GM21390 (cell line): ENCODE measurements around the gene TANGO6.

Experiments used
- ATAC-seq: cut with Tn5 transposase; IDR thresholded peaks from one replicate; pipeline ENCODE4 v1.9.1; 2021; ENCODE audit not compliant: unreplicated experiment

TANGO6 gene

DNA sequence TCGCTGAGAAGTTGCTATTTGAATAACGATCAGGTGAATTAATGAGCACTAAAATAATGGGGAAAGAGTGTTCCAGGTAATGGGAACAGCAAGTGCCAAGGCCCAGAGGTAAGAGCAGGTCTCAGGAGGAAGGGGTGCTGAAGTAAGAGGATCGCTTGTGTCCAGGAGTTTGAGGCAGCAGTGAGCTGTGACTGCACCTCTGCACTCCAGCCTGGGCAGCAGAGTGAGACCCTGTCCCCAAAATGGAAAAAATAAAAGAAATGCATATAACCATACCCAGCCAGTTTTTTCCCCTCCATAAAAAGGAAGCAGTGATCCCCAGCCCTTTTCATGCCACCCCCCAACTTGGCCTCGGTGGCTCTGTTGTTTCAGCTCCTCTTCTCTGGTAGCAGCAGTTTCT is 245.4 kb downstream of the TANGO6 start:
- ATAC-seq, result no peak

- peak; percentile 51 for ATAC-seq
These were observed 246.0 kb downstream of the TANGO6 start for GRCh38 chr16:69089091-69089910.

DNA sequence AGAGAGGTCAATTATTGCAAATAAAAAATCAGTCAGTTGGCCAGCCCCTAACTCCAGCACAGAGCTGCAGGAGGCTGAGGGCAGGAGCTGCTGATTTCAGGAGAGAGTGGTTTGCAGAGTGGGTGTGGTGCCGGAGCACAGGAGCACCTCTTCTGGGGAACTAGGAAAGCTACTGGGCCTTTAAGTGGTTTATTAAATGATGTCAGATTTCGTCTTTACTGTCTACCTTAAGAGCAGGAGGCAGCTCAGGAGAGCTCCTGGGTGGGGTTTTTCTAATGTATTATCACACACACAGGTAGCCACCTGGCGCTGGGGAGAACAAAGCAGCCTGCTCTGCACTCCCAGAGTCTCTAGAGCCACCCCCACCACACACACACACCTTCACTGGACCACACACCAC is 250.6 kb downstream of the TANGO6 start:
- no peak for ATAC-seq

DNA sequence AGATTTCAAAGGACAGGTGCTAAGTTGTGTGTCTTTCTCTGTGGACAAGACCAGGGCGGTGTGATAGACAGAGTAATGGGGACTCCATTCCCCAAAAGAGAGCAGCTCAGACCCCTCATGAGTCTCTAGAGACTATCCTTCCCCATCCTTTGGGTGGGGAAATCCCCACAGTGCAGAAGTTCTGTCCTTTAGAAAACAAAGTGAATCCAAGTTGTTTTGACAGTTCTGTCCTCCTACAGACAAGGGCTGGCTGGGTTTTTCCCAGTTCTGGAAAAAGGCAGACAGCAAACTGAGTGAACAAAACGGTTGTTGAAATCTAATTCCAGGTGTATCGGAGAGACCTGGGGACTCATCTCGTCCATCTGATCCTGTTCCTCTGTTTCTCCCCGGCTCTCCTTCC is 251.2 kb downstream of the TANGO6 start:
- ATAC-seq, result no peak

- no peak for ATAC-seq
These were observed 251.9 kb downstream of the TANGO6 start for GRCh38 chr16:69095193-69095592.

DNA sequence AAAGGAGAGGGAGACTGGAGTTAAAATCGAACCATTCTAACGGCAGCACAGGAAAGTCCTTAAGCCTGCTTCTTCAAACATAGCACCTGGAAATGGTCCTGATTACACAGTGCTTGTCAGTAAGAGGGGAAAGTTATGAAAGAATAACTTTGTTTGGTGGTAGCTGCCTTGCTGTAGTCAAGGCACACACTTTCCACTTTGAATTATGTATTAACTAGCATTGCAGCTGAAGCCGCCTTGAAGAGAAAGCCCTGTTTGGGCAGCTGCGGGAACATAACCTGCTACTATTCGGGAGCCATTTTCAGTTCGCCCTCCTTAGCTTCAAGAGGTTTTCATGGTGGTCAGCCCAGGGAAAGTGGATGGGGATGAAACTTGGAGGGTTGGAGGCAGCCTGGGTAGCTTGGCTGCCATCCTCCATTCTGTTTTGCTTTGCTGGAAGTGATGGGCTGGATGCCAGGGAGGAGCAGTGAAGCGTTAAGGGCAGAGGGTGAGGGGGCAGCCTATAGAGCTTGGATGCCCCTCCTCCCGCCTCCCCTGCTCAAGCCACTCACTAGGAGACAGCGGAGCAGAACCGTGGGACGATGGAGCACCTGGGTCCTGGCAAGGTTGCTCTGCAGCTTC is 256.9 kb downstream of the TANGO6 start:
- no peak for ATAC-seq

GRCh38 chr16:69105501-69106361 is 262.4 kb downstream of the TANGO6 start, which contains the start of gene HAS3:
Gene HAS3 (plus strand): TSS chr16:69105653. CDS start chr16:69109396, 3,743 bp downstream.
- ATAC-seq, result no peak

- ATAC-seq, result no peak
These were observed 263.4 kb downstream of the TANGO6 start for GRCh38 chr16:69106491-69107315.

DNA sequence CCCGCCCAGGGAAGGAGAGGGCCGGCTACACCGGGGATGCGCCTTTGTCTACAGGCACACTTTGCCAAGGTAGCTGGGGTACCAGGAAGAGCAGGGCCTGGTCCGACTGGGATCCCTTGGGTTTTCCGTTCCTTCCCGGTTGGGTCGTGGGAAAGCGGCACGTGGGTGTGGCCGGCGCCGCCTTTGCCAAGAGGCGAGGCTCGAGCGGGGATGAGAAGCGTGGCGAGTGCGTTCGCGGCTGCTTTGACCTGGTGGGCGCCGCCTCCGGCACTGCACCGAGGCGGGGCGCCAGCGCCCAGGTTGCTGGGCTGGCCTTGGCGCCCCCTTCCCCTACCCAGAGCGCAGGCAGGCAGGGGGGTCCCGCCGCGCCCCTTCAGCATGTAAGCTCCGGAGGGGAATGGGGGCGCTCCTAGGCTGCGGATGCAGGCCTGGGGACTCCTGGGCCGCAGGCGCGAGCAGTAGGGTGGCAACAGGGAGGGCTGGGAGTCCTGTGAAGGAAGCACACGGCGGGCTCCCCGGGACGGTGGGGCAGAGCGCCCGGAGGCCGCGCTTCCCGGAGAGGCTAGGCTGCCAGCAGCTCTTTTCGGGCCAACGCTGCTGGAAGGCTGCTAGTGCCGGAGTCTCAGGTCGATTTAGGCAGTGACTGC is 264.1 kb downstream of the TANGO6 start:
- ATAC-seq, result no peak

DNA sequence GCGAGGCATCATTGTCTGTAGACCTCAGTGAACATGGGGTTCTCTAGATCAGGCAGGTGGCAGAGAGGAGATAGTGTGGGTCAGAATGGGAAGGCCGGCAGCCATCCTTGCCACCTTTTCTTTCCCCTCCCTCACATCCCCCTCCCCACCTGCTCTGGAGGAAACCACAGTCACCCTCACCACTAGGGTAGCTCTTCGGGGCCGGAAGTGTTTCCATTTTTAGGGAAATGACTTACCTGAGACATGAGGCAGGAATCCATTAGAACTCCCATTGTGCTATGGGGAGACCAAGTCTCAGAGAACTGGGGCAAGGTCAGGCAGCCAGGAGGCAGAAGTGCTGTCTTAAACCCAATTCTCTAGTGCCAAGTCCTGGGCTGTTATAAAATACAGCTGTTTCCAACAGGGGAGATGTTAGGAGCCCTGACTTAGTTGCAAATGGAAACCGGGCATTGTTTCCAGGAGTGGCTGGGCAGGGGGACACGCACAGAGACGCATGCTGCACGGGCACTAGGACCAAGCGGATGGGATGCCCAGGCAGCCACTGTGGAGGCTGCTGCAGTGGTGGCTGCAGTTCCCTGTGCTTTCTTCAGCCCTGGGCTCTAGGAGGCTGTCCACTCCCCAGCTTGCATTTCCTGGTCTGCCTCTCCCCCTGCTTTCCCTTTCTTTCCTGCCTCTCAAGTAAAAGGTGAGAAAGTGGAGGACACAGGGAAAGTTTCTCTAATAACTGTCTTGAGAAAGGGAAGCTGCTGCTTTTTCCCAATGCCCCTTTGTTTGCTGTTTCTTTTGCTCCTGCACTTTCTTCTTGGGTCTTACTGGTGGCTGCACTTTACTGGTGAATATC is 265.0 kb downstream of the TANGO6 start:
- no peak for ATAC-seq

- no peak for ATAC-seq
These were observed 265.5 kb downstream of the TANGO6 start for GRCh38 chr16:69108905-69109252.

DNA sequence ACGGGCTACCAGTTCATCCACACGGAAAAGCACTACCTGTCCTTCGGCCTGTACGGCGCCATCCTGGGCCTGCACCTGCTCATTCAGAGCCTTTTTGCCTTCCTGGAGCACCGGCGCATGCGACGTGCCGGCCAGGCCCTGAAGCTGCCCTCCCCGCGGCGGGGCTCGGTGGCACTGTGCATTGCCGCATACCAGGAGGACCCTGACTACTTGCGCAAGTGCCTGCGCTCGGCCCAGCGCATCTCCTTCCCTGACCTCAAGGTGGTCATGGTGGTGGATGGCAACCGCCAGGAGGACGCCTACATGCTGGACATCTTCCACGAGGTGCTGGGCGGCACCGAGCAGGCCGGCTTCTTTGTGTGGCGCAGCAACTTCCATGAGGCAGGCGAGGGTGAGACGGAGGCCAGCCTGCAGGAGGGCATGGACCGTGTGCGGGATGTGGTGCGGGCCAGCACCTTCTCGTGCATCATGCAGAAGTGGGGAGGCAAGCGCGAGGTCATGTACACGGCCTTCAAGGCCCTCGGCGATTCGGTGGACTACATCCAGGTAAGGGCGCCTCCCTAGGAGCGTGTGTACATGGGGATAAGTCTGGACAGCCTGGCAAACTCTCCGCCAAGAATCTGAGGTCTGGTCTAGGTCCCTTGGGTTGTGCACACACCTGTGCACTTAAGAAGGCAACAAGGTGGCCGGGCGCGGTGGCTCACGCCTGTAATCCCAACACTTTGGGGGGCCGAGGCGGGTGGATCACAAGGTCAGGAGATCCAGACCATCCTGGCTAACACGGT is 266.3 kb downstream of the TANGO6 start:
- ATAC-seq, result no peak

GRCh38 chr16:69110406-69110805 is 267.1 kb downstream of the TANGO6 start:
- ATAC-seq, result no peak

- no peak for ATAC-seq
These were observed 268.0 kb downstream of the TANGO6 start for GRCh38 chr16:69111216-69111875.

DNA sequence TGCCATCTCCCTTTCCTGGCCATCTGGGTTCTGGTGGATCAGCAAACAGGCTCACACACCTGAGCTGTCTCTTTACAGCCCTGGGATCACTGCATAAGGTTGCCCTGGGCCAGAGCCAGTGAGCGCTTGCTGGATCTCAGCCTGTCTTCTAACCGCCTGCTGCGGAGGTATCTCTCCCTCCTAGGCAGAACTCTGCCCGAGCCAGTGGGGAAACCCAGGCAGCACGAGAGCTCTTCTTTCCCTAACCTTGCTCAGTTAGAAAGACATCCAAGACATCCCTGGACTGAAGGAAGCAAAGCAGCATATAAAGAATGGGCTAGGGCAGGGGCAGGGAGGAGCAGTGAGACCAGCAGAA is 268.5 kb downstream of the TANGO6 start:
- ATAC-seq, result no peak

- no peak for ATAC-seq
These were observed 269.2 kb downstream of the TANGO6 start for GRCh38 chr16:69112285-69113129.

GRCh38 chr16:69113216-69113615 is 269.9 kb downstream of the TANGO6 start:
- ATAC-seq, result no peak
